ENCODE data around the gene STAG3. TPM values are rescaled to one million over a fixed set of nuclear protein-coding genes. Genes with fewer than 3 reads are reported as not detected.

STAG3 gene
- total and polyA plus RNA-seq, 10 of the 15 experiments (the other 5 are each of a cell fraction or from before 2014, with no cell fraction given) = 73.0 to 306 (median 120) TPM

DNA sequence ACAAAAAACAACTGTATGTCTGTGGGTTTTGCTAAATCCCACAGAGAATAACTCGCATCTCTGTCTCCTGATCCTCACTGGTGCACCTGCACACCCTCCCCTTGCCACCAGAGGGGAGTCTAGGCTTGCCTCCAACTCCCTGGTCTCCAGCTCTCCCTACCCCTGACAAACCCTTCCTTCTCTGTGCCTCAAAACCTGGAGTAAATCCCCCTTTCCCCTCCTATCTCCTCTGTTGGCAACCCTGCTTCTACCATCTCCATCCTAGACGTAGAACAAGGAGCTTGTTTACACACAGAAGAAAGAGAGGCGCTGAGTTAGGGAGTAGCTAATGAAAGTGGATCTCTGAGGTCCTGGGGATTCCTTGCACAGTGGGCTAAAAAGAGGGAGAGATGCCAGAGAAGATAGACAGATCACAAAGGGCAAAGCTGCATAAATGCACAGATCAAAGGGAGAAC is 45.0 kb upstream of the STAG3 start (continued):
- TF ChIP-seq, protein P1, sequence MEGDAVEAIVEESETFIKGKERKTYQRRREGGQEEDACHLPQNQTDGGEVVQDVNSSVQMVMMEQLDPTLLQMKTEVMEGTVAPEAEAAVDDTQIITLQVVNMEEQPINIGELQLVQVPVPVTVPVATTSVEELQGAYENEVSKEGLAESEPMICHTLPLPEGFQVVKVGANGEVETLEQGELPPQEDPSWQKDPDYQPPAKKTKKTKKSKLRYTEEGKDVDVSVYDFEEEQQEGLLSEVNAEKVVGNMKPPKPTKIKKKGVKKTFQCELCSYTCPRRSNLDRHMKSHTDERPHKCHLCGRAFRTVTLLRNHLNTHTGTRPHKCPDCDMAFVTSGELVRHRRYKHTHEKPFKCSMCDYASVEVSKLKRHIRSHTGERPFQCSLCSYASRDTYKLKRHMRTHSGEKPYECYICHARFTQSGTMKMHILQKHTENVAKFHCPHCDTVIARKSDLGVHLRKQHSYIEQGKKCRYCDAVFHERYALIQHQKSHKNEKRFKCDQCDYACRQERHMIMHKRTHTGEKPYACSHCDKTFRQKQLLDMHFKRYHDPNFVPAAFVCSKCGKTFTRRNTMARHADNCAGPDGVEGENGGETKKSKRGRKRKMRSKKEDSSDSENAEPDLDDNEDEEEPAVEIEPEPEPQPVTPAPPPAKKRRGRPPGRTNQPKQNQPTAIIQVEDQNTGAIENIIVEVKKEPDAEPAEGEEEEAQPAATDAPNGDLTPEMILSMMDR (IDR thresholded peaks at IDR 0.05 in 2 of 3, conservative IDR thresholded peaks at IDR 0.05 in 1 of 3; ENCODE audit: control insufficient read depth in 2 of 3, extremely low read depth in 1 of 3, insufficient read depth in 1 of 3, low read depth in 3 of 3, low read length in 3 of 3) = peak; percentile 96 to 97 (median 97); a peak in 5 of 6 replicates
- 0 out of 2 replicates have a peak, but pooled peaks have one; percentile 7 for TF ChIP-seq RUNX3 (IDR thresholded peaks at IDR 0.05; ENCODE audit: low read length)
- TF ChIP-seq NR2C2 (IDR thresholded peaks at IDR 0.05; ENCODE audit: borderline replicate concordance, control insufficient read depth, insufficient read length, low read depth) = no peak
- TF ChIP-seq CBFB (IDR thresholded peaks at IDR 0.05; ENCODE audit: low read depth) = no peak
- TF ChIP-seq ATF7 (IDR thresholded peaks at IDR 0.05; ENCODE audit: low read depth) = 0 out of 2 replicates have a peak, but pooled peaks have one; percentile 14
- 0 out of 2 replicates have a peak, but pooled peaks have one; percentile 33 for TF ChIP-seq TCF12 (IDR thresholded peaks at IDR 0.05; ENCODE audit: low read depth, low read length)
- no peak for TF ChIP-seq NFIC (IDR thresholded peaks at IDR 0.05; ENCODE audit: low read depth, low read length)

DNA sequence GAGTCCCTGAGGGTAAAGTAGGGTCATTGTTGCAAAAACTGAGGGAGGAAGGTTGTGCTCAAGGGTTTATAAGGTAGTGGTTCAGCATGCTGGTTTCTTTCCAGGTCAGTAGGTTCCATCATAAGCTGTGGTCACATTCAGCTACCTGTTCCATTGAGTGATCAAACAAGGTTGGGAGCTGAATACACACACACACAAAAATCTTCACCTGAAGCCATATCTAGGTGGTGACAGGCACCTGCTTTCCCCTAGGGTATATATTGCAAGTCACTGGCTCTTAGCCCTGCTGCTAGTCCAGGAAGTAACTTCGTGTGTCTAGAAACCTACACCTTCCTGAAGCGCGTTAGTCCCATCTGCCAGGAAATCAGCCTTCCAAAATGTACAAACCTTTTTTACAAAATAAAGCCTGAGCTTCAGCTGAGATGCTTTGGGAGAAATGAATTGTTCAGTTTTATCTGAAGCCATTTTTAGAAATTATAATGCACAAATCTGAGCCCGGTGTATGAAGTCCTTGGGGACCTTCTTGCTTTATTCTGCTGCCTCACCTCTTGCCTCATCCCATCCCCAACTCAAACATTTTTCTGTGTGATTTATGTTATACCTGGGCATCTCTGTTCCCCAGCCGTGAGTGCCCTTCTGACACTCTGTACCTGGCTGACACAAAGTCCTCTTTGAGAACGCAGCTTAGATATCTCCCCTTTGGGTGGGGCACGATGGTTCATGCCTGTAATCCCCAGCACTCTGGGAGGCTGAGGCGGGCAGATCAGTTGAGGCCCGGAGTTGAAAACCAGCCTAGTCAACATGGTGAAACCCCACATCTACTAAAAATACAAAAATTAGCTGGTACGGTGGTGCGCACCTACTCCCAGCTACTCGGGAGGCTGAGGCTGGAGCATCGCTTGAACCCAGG is 39.6 kb upstream of the STAG3 start:
- peak overlapping the region; percentile 89 for H2AFZ ChIP-seq (ENCODE audit: control insufficient read depth, low read depth, low read length)
- SMC1A ChIA-PET (ENCODE audit: uncharacterized antibody, unreplicated experiment) = interaction anchor here (0.6 to 1.9 kb wide), 10 partner anchors 9 to 1177 kb away, joined by 3 to 12 read pairs (median 5); partner anchors contain the start of gene PVRIG
- ATAC-seq = peak; percentile 73
- H4K20me1 ChIP-seq (ENCODE audit: control insufficient read depth, insufficient read depth) = no peaks in the 10 kb centered on the region
- no peak overlapping the region for H3K27ac ChIP-seq (ENCODE audit: control insufficient read depth, insufficient read depth)
- TF ChIP-seq, protein P2, sequence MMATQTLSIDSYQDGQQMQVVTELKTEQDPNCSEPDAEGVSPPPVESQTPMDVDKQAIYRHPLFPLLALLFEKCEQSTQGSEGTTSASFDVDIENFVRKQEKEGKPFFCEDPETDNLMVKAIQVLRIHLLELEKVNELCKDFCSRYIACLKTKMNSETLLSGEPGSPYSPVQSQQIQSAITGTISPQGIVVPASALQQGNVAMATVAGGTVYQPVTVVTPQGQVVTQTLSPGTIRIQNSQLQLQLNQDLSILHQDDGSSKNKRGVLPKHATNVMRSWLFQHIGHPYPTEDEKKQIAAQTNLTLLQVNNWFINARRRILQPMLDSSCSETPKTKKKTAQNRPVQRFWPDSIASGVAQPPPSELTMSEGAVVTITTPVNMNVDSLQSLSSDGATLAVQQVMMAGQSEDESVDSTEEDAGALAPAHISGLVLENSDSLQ (IDR thresholded peaks at IDR 0.05) = peak; percentile 32
- TF ChIP-seq, protein P3, sequence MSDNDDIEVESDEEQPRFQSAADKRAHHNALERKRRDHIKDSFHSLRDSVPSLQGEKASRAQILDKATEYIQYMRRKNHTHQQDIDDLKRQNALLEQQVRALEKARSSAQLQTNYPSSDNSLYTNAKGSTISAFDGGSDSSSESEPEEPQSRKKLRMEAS (IDR thresholded peaks at IDR 0.05; ENCODE audit: low read depth, low read length) = no peak
- TF ChIP-seq RUNX3 (IDR thresholded peaks at IDR 0.05; ENCODE audit: low read length) = peak; percentile 58; the same call in 1 of the 2 replicates
- TF ChIP-seq PAX5 (IDR thresholded peaks at IDR 0.05; ENCODE audit: borderline replicate concordance, low read depth, low read length) = peak; percentile 51; the same call in 1 of the 2 replicates
- TF ChIP-seq TCF7 (IDR thresholded peaks at IDR 0.05; ENCODE audit: borderline replicate concordance) = 0 out of 2 replicates have a peak, but pooled peaks have one; percentile 66
- no peak; a peak in 1 of 4 replicates for TF ChIP-seq BHLHE40 (IDR thresholded peaks at IDR 0.05; ENCODE audit: borderline replicate concordance in 1 of 2, low read depth in 2 of 2, low read length in 1 of 2)
- TF ChIP-seq NBN (IDR thresholded peaks at IDR 0.05) = peak; percentile 14; the same call in 1 of the 2 replicates
- peak in 1 of 2 experiments; percentile 16; a peak in 1 of 4 replicates for TF ChIP-seq IKZF2 (IDR thresholded peaks at IDR 0.05)
- peak overlapping the region; percentile 27; the same call in 1 of the 2 replicates for H3K9ac ChIP-seq (ENCODE audit: control insufficient read depth, insufficient read depth, low read length)
- no peaks in the 10 kb centered on the region for H3K36me3 ChIP-seq (ENCODE audit: control insufficient read depth in 2 of 2, insufficient read depth in 2 of 2, low read length in 1 of 2)
- peak; percentile 86 for FAIRE-seq
- H3K4me2 ChIP-seq (ENCODE audit: control insufficient read depth, insufficient read depth) = peak overlapping the region; percentile 54
- H3K9me3 ChIP-seq (replicated peaks; ENCODE audit: control insufficient read depth, insufficient read depth, low read length) = no peaks in the 10 kb centered on the region; the same call in 2 of the 3 replicates
- WGBS (ENCODE audit: insufficient coverage, insufficient replicate concordance, low lambda C conversion rate, missing lambda C conversion rate) = 46% methylated on average over 13 of the region's 13 CpGs
- in situ Hi-C loops (cut with MboI) = no loop called here
- no peaks in the 10 kb centered on the region for H3K79me2 ChIP-seq (ENCODE audit: control insufficient read depth, insufficient read depth, low read length)
- BruUV-seq (replicated peaks) = no TSS peak
- intact Hi-C loops (cut with micrococcal nuclease; ENCODE audit: unreplicated experiment) = no loop called here
- POLR2A ChIA-PET = interaction anchor here (0.6 to 3.6 kb wide), 7 partner anchors 11 to 228 kb away, joined by 3 to 22 read pairs (median 3); partner anchors contain the start of gene LAMTOR4
- H3K27me3 ChIP-seq (replicated peaks in 1 of 2; ENCODE audit: control insufficient read depth in 2 of 2, insufficient read depth in 2 of 2, low read length in 1 of 2) = no peaks in the 10 kb centered on the region
- H3K4me1 ChIP-seq (ENCODE audit: control insufficient read depth, insufficient read depth, low read length) = peaks cover 14% of the 10 kb centered on the region
- RAD21 ChIA-PET (ENCODE audit: unreplicated experiment) = interaction anchor here (0.6 to 2.2 kb wide), 11 partner anchors 9 to 404 kb away, joined by 3 to 17 read pairs (median 4); partner anchors contain the start of gene LAMTOR4
- DNase-seq (ENCODE audit: low read depth, low spot score) = no peak
- CTCF ChIA-PET = interaction anchor here (0.6 to 2.4 kb wide), 16 partner anchors 9 to 299 kb away, joined by 3 to 10 read pairs (median 4); partner anchors contain the start of genes AP4M1, LAMTOR4, MCM7 and PPP1R35
- no peak overlapping the region for H3K4me3 ChIP-seq
